H9 (cell line): ENCODE measurements around the gene PMS1. TPM values are rescaled to one million over a fixed set of nuclear protein-coding genes. Genes with fewer than 3 reads are reported as not detected.
A peak's percentile ranks its signal among the peaks of the same experiment; 100 is the strongest.

Experiments
- DNase-seq: peaks from one replicate; pipeline ENCODE4 v3.0.0-alpha.2; 2017
- H2AFZ ChIP-seq: one replicate; pipeline ENCODE4 v1.6.1; 2013; ENCODE audit warnings: mild to moderate bottlenecking, low read length, control low read depth, moderate library complexity
- H2AK5ac ChIP-seq: 2 replicates; pipeline ENCODE4 v1.6.1; 2013; ENCODE audit warnings: low read length, control low read depth, mixed read lengths; ENCODE audit not compliant: insufficient read length
- H2BK120ac ChIP-seq: one replicate; pipeline ENCODE4 v1.6.1; 2013; ENCODE audit warnings: low read depth, mild to moderate bottlenecking, low read length, control low read depth, inconsistent platforms; ENCODE audit not compliant: poor library complexity, severe bottlenecking
- H2BK12ac ChIP-seq: 2 replicates; pipeline ENCODE4 v1.6.1; 2013; ENCODE audit warnings: low read length, control low read depth, mixed read lengths, low read depth; ENCODE audit not compliant: insufficient read length
- H2BK15ac ChIP-seq: 2 replicates; pipeline ENCODE4 v1.6.1; 2013; ENCODE audit warnings: low read depth, low read length, control low read depth
- H2BK20ac ChIP-seq: one replicate; pipeline ENCODE4 v1.6.1; 2013; ENCODE audit warnings: low read depth, mild to moderate bottlenecking, low read length, control low read depth, inconsistent platforms; ENCODE audit not compliant: poor library complexity, severe bottlenecking
- H2BK5ac ChIP-seq: 2 replicates; pipeline ENCODE4 v1.6.1; 2013; ENCODE audit warnings: low read length, control low read depth, mixed read lengths; ENCODE audit not compliant: insufficient read length
- H3K14ac ChIP-seq: 2 replicates; pipeline ENCODE4 v1.6.1; 2013; ENCODE audit warnings: low read length, control low read depth; ENCODE audit not compliant: insufficient read depth
- H3K18ac ChIP-seq: 2 replicates; pipeline ENCODE4 v1.6.1; 2013; ENCODE audit warnings: low read depth, mild to moderate bottlenecking, mixed read lengths, low read length, control low read depth; ENCODE audit not compliant: insufficient read length
- H3K23ac ChIP-seq: 2 replicates; pipeline ENCODE4 v1.6.1; 2013; ENCODE audit warnings: low read length, control low read depth, mixed read lengths, low read depth; ENCODE audit not compliant: insufficient read length
- H3K23me2 ChIP-seq: 2 replicates; pipeline ENCODE4 v1.6.1; 2013; ENCODE audit warnings: low read depth, mild to moderate bottlenecking, mixed read lengths, low read length, control low read depth; ENCODE audit not compliant: insufficient read length, poor library complexity, severe bottlenecking
- H3K27ac ChIP-seq: 2 replicates; pipeline ENCODE4 v1.5.1; 2013; ENCODE audit warnings: low read length, control low read depth, mixed read lengths, low read depth; ENCODE audit not compliant: insufficient read length
- H3K27me3 ChIP-seq: 2 replicates; pipeline ENCODE4 v1.6.1; 2013; ENCODE audit warnings: low read length, control low read depth, inconsistent platforms; ENCODE audit not compliant: insufficient read depth
- H3K4ac ChIP-seq: 2 replicates; pipeline ENCODE4 v1.6.1; 2013; ENCODE audit warnings: low read depth, mild to moderate bottlenecking, control low read depth, inconsistent platforms, low read length, moderate library complexity
- H3K4me1 ChIP-seq: 2 replicates; pipeline ENCODE4 v1.6.1; 2013; ENCODE audit warnings: low read length, control low read depth, inconsistent platforms; ENCODE audit not compliant: insufficient read depth
- H3K4me2 ChIP-seq: 2 replicates; pipeline ENCODE4 v1.6.1; 2013; ENCODE audit warnings: low read length, control low read depth, mixed read lengths; ENCODE audit not compliant: insufficient read length, insufficient read depth
- H3K56ac ChIP-seq: 2 replicates; pipeline ENCODE4 v1.6.1; 2013; ENCODE audit warnings: low read depth, mild to moderate bottlenecking, mixed read lengths, low read length, control low read depth; ENCODE audit not compliant: insufficient read length
- H3K79me1 ChIP-seq: 2 replicates; pipeline ENCODE4 v1.6.1; 2013; ENCODE audit warnings: low read depth, mild to moderate bottlenecking, moderate library complexity, low read length, control low read depth, inconsistent platforms; ENCODE audit not compliant: insufficient read depth, poor library complexity, severe bottlenecking
- H3K79me2 ChIP-seq: 2 replicates; pipeline ENCODE4 v1.6.1; 2013; ENCODE audit warnings: low read length, control low read depth, inconsistent platforms; ENCODE audit not compliant: insufficient read depth
- H3K9ac ChIP-seq: 2 replicates; pipeline ENCODE4 v1.6.1; 2013; ENCODE audit warnings: low read length, control low read depth, mixed read lengths; ENCODE audit not compliant: insufficient read length; ENCODE audit errors: extremely low read depth
- H3K9me3 ChIP-seq: one replicate; pipeline ENCODE4 v1.6.1; 2013; ENCODE audit warnings: low read depth, low read length, inconsistent platforms; ENCODE audit not compliant: control insufficient read depth
- H3T11ph ChIP-seq: one replicate; pipeline ENCODE4 v1.6.1; 2013; ENCODE audit warnings: mild to moderate bottlenecking, low read length, control low read depth, inconsistent platforms
- H4K20me1 ChIP-seq: one replicate; pipeline ENCODE4 v1.6.1; 2013; ENCODE audit not compliant: control insufficient read depth, insufficient read length, insufficient read depth
- H4K5ac ChIP-seq: 2 replicates; pipeline ENCODE4 v1.6.1; 2013; ENCODE audit warnings: low read depth, mild to moderate bottlenecking, mixed read lengths, low read length, control low read depth; ENCODE audit not compliant: insufficient read length
- H4K8ac ChIP-seq: replicated peaks from 2 replicates; pipeline ENCODE4 v1.6.1; 2013; ENCODE audit warnings: low read length, control low read depth, mixed read lengths, low read depth; ENCODE audit not compliant: insufficient read length
- H4K91ac ChIP-seq: 2 replicates; pipeline ENCODE4 v1.6.1; 2013; ENCODE audit warnings: low read depth, mild to moderate bottlenecking, moderate library complexity, mixed read lengths, low read length, control low read depth; ENCODE audit not compliant: insufficient read length
- H3K27ac Mint-ChIP-seq, 3 experiments: 2 replicates in 2 of 3; 3 replicates in 1 of 3; pipeline ENCODE4 v1.8.0; 2020 to 2021; ENCODE audit warnings: mixed read lengths in 3 of 3, mild to moderate bottlenecking in 1 of 3, moderate library complexity in 1 of 3
- H3K27me3 Mint-ChIP-seq: 2 replicates; pipeline ENCODE4 v1.8.0; 2021; ENCODE audit warnings: low read depth, mild to moderate bottlenecking, moderate library complexity, mixed read lengths
- H3K36me3 Mint-ChIP-seq, 3 experiments: 2 replicates in 2 of 3; 3 replicates in 1 of 3; pipeline ENCODE4 v1.8.0; 2020 to 2021; ENCODE audit warnings: low read depth in 3 of 3, mixed read lengths in 3 of 3; ENCODE audit not compliant: insufficient read depth in 1 of 3
- H3K4me1 Mint-ChIP-seq, 2 experiments: 2 replicates each; pipeline ENCODE4 v1.8.0; 2020; ENCODE audit warnings: mixed read lengths in 2 of 2
- H3K4me3 Mint-ChIP-seq, 2 experiments: 2 replicates in 1 of 2; 3 replicates in 1 of 2; pipeline ENCODE4 v1.8.0; 2020 to 2021; ENCODE audit warnings: mild to moderate bottlenecking in 2 of 2, mixed read lengths in 2 of 2, moderate library complexity in 1 of 2
- H3K9me3 Mint-ChIP-seq, 2 experiments: 2 replicates in 1 of 2; 3 replicates in 1 of 2; pipeline ENCODE4 v1.8.0; 2020; ENCODE audit warnings: mild to moderate bottlenecking in 2 of 2, mixed read lengths in 2 of 2, moderate library complexity in 1 of 2
- CTCF ChIP-seq: fragments of 200-600 bp; sonication (generic); conservative IDR thresholded peaks from 3 replicates; pipeline ENCODE4 v1.8.0; 2021; ENCODE audit warnings: antibody characterized with exemption, mild to moderate bottlenecking
- WGBS: extraction: QIAGEN DNeasy Blood & Tissue Kit; methylation state at CpG from one replicate; pipeline ENCODE4 v1.1.7; 2013; ENCODE audit warnings: missing lambda C conversion rate, low lambda C conversion rate, mixed read lengths; ENCODE audit not compliant: insufficient read length; ENCODE audit errors: extremely low coverage; 5-methylcytosine and 5-hydroxymethylcytosine counted together
- total RNA-seq: library from RNA; stranded (reverse); gene quantifications from 2 replicates; pipeline ENCODE4 v1.2.1, GENCODE V29; 2021

The PMS1 gene
- total RNA-seq, 1 experiment from 2014 or later, result 47.2 TPM

GRCh38 chr2:189836644-189837043 is 52.4 kb downstream of the PMS1 start:
- Histone ChIP-seq H3K4me2 (no peak overlapping the region), H2AFZ (no peak overlapping the region), H3K79me2 (no peaks in the 10 kb centered on the region), H4K5ac (no peak overlapping the region), H3K14ac (no peak overlapping the region), H3K79me1 (no peaks in the 10 kb centered on the region), H4K20me1 (no peaks in the 10 kb centered on the region), H4K91ac (no peak overlapping the region), H3K27me3 (no peaks in the 10 kb centered on the region), H3K56ac (no peak overlapping the region), H2BK12ac (no peak overlapping the region), H3T11ph (no peak overlapping the region), H3K23ac (no peak overlapping the region), H3K9me3 (no peaks in the 10 kb centered on the region), H3K9ac (no peak overlapping the region), H2BK20ac (no peak overlapping the region), H2AK5ac (no peak overlapping the region), H2BK5ac (no peak overlapping the region), H4K8ac (no peak overlapping the region), H3K4ac (no peak overlapping the region), H2BK120ac (no peak overlapping the region), H2BK15ac (no peak overlapping the region), H3K27ac (no peak overlapping the region), H3K23me2 (no peaks in the 10 kb centered on the region), H3K4me1 (no peaks in the 10 kb centered on the region), H3K18ac (no peak overlapping the region)
- H3K36me3 Mint-ChIP-seq, result peaks cover 0 to 7% (median 2%) of the 10 kb centered on the region in 3 experiments; a peak in 2 of 7 replicates
- peaks cover under 1 to 2% of the 10 kb centered on the region in 2 experiments; a peak in 2 of 4 replicates for H3K4me1 Mint-ChIP-seq
- no peak overlapping the region for H3K4me3 Mint-ChIP-seq
- no peaks in the 10 kb centered on the region for H3K27me3 Mint-ChIP-seq
- WGBS, result no CpG with 5 or more reads among the region's 4 CpGs
- H3K9me3 Mint-ChIP-seq, result no peaks in the 10 kb centered on the region
- TF ChIP-seq CTCF, result no peak
- peak overlapping the region in 2 of 3 experiments; percentile 27 to 70; a peak in 2 of 7 replicates for H3K27ac Mint-ChIP-seq
- no peak for DNase-seq
